Stimulated activated CD4-positive, alpha-beta T cell treated with anti-CD3 and anti-CD28 coated beads, Interleukin-1b, Interleukin-23, amount 100 ng/mL, for 4 hours (primary cell): Measurements from ENCODE around the gene REG3A.

ENCODE experiments used
- DNase-seq, 2 donors: peaks; one replicate each; pipeline ENCODE4 v3.0.0-alpha.2; 2020; ENCODE audit warnings: low read depth in 2 of 2

Gene REG3A

GRCh38 chr2:79120194-79120713 is 39.3 kb downstream of the REG3A start, which contains the start of gene REG1A:
Gene REG1A, plus strand, starts transcription at chr2:79120488. Its CDS starts 374 bp downstream, at chr2:79120862.
- no peak for DNase-seq

- DNase-seq = no peak
Measured at GRCh38 chr2:79116997-79117928, 42.3 kb downstream of the REG3A start.

GRCh38 chr2:79114797-79115494 is 44.6 kb downstream of the REG3A start:
- DNase-seq = no peak

GRCh38 chr2:79112269-79112668 is 47.3 kb downstream of the REG3A start:
- DNase-seq = no peak
